ENCODE data around the gene UXS1. TPM values are rescaled to one million over a fixed set of nuclear protein-coding genes. Genes with fewer than 3 reads are reported as not detected.

The UXS1 gene
- total RNA-seq, 4 donors from 2014 or later: 8.0 to 46.9 (median 18.4) TPM

- H3K27me3 ChIP-seq: no peaks in the 10 kb centered on the region
- no peak for DNase-seq
- no peak overlapping the region for H3K4me3 ChIP-seq
- H3K4me1 ChIP-seq: peaks cover 0 to 6% of the 10 kb centered on the region in 2 donors
- no peak overlapping the region for H3K27ac ChIP-seq
- in situ Hi-C loops (cut with MboI; ENCODE audit: low sequenced_read_pairs in 4 of 4) (no loop called here), intact Hi-C loops (cut with DNase I; ENCODE audit: low total_unique reads) (no loop called here)
- TF ChIP-seq POLR2A (IDR thresholded peaks at IDR 0.05) (no peak), CTCF (IDR thresholded peaks at IDR 0.05 in 4 of 5, conservative IDR thresholded peaks at IDR 0.05 in 1 of 5) (no peak)
- no peaks in the 10 kb centered on the region for H3K36me3 ChIP-seq
- no peak for ATAC-seq
- H3K9me3 ChIP-seq: no peaks in the 10 kb centered on the region
Measured at GRCh38 chr2:106175086-106175850, 18.8 kb downstream of the UXS1 start.

GRCh38 chr2:106174056-106174455 is 20.0 kb downstream of the UXS1 start:
- no peak for ATAC-seq
- peaks cover 0 to 6% of the 10 kb centered on the region in 2 donors for H3K4me1 ChIP-seq
- intact Hi-C loops (cut with DNase I; ENCODE audit: low total_unique reads): no loop called here
- in situ Hi-C loops (cut with MboI; ENCODE audit: low sequenced_read_pairs in 4 of 4): no loop called here
- no peak for DNase-seq
- H3K27ac ChIP-seq: no peak overlapping the region
- no peaks in the 10 kb centered on the region for H3K36me3 ChIP-seq
- TF ChIP-seq CTCF (IDR thresholded peaks at IDR 0.05 in 4 of 5, conservative IDR thresholded peaks at IDR 0.05 in 1 of 5): no peak
- no peak for TF ChIP-seq POLR2A (IDR thresholded peaks at IDR 0.05)
- no peaks in the 10 kb centered on the region for H3K9me3 ChIP-seq
- H3K4me3 ChIP-seq: no peak overlapping the region
- no peaks in the 10 kb centered on the region for H3K27me3 ChIP-seq

- H3K36me3 ChIP-seq: no peaks in the 10 kb centered on the region
- no peaks in the 10 kb centered on the region for H3K9me3 ChIP-seq
- intact Hi-C loops (cut with DNase I; ENCODE audit: low total_unique reads) (no loop called here), in situ Hi-C loops (cut with MboI; ENCODE audit: low sequenced_read_pairs in 4 of 4) (no loop called here)
- no peak for DNase-seq
- no peak overlapping the region for H3K4me3 ChIP-seq
- peaks cover 0 to 6% of the 10 kb centered on the region in 2 donors for H3K4me1 ChIP-seq
- H3K27ac ChIP-seq: no peak overlapping the region
- TF ChIP-seq POLR2A (IDR thresholded peaks at IDR 0.05) (no peak), CTCF (IDR thresholded peaks at IDR 0.05 in 4 of 5, conservative IDR thresholded peaks at IDR 0.05 in 1 of 5) (no peak)
- no peak for ATAC-seq
- H3K27me3 ChIP-seq: no peaks in the 10 kb centered on the region
Measured at GRCh38 chr2:106172649-106173048, 21.5 kb downstream of the UXS1 start.

GRCh38 chr2:106168657-106169056 is 25.4 kb downstream of the UXS1 start:
- TF ChIP-seq CTCF (IDR thresholded peaks at IDR 0.05 in 4 of 5, conservative IDR thresholded peaks at IDR 0.05 in 1 of 5) (no peak), POLR2A (IDR thresholded peaks at IDR 0.05) (no peak)
- no peaks in the 10 kb centered on the region for H3K4me1 ChIP-seq
- no peaks in the 10 kb centered on the region for H3K36me3 ChIP-seq
- H3K4me3 ChIP-seq: no peak overlapping the region
- no peaks in the 10 kb centered on the region for H3K27me3 ChIP-seq
- no peaks in the 10 kb centered on the region for H3K9me3 ChIP-seq
- H3K27ac ChIP-seq: no peak overlapping the region
- ATAC-seq (no peak), DNase-seq (no peak)
- intact Hi-C loops (cut with DNase I; ENCODE audit: low total_unique reads) (no loop called here), in situ Hi-C loops (cut with MboI; ENCODE audit: low sequenced_read_pairs in 4 of 4) (no loop called here)

Measured in gastrocnemius medialis (tissue), 4 donors.